Stimulated activated CD4-positive, alpha-beta T cell treated with anti-CD3 and anti-CD28 coated beads, Interleukin-2, amount 100 ng/mL, for 48 hours (primary cell): ENCODE data around the gene FLOT1.
"Not testable (repeated sequence)": the region's sequence is repeated elsewhere in the genome, so short reads cannot be mapped to it uniquely, and the experiment has no call there.

Experiments used
- DNase-seq, 2 donors: peaks; one replicate each; pipeline ENCODE4 v3.0.0-alpha.2; 2020

The FLOT1 gene

GRCh38 chr6:30743099-30744053 is 889 bp upstream of the FLOT1 start:
- no peak for DNase-seq

DNA sequence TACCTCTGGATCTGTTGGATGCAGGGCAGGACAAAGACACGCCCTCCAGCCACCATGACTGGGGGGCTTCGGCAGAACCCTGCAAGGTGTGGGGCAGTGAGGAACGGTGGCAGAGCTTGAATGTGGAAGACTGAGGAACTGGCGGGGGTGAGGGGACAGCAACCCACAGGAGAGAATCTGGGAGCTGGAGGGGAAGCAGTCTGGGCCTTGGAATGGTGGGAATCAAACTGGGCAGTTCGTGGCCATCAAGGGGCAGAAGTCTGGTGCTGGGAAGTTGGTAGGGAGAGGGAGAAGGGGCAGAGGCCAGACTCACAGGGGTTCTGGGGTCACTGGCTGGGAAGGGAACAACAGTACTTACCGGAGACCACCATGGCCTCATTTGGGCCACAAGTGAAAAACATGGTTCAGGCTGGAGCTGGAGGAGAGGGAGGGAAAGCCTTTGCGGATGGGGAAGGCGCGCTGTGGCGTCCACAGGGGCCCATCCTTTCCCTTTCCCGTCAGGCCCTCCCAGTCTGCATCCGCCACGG is 635 bp downstream of the FLOT1 start:
- DNase-seq, result no peak

DNA sequence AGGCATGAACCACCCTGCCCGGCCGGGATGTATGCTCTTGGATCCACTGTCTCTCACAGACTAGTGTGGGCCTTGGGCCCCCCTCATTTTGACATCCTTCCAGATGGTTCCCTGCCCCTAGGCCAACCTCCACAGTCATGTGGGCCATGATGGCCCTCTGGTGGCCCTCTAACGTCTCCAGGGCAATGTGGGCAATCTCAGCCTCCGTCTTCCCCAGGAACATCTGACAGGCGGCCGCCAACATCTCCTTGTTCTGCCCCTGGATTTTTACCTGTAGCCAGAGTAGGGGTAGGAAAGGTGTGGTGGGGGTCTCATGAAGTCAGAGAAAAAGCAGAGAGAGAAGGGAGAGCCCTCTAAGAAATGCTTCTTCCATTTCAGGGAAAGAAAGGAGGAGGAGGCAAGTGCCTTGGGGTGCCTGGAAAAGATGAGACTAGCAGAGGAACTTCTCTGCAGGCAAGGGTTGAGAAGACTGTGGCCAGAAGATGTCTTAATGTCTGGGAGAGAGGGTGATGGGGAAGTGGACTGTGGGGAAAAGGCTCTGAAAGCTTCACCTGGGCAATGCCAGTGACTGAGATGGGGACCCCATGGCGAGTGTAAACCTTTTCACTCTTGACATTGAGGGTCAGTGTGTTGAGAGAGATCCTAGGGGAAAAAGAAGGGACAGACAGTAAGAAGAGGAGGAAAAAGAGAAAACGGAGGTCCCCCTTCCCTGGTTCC is 1.3 kb downstream of the FLOT1 start:
- no peak for DNase-seq

- DNase-seq, result no peak
Observed at GRCh38 chr6:30740540-30740870, 2.0 kb downstream of the FLOT1 start.

GRCh38 chr6:30738532-30738931 is 4.0 kb downstream of the FLOT1 start:
- no peak for DNase-seq

DNA sequence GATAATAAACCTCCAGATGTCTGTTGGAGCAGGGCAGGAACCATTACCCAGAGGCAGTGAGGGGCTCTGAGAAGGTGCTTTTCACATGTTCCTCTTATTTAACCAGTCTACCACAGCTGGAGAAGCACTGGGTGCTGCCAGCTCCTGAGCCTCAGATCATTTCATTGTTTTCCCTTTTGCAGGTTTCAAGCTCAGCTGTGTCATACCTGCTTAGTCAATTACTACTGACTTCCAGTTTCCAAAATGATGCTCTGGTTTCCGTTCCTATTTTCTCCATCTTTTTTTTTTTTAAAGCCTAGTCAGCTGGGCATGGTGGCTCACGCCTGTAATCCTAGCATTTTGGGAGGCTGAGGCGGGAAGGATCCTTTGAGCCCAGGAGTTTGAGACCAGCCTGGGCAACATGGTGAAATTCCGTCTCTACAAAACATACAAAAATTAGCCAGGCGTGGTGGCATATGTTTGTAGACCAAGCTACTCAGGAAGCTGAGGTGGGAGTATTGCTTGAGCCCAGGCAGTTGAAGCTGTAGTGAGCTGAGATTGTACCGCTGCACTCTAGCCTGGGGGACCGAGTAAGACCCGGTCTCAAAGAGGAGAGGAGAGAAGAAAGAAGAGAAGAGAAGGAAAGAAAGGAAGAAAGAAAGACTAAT is 6.7 kb downstream of the FLOT1 start:
- no peak for DNase-seq

DNA sequence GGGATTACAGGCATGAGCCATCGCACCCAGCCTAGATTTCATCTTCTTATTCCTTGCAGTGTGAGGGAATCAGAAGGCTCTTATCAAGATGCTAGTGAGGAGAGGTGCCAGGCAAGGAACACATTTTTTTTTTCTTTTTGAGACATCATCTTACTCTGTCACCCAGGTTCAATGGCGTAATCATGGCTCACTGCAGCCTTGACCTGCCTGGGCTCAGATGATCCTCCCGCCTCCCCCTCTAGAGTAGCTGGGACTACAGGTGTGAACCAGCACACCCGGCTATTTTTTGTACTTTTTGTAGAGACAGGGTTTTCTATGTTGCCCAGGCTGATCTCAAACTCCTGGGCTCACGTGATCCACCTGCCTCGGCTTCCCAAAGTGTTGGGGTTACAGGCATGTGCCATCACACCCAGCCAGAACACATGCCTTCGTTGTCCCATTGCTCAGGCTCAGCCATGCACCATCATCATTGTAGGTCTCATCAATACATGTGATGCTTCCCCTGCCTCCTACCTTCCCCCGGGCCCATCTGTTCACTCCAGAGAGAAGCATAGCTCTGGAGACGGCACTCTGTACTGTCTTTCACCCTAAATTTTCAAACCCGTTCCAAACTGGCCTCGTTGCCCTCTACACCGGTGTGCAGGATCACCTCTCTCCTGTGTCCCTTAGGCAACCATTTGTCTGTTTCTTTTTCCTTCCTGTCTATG is 10.1 kb downstream of the FLOT1 start:
- DNase-seq, result no peak

- DNase-seq, result peak; percentile 77 to 78
Observed at GRCh38 chr6:30730601-30731435, 11.7 kb downstream of the FLOT1 start.

- DNase-seq, result no peak
Observed at GRCh38 chr6:30727920-30728553, 14.4 kb downstream of the FLOT1 start.

DNA sequence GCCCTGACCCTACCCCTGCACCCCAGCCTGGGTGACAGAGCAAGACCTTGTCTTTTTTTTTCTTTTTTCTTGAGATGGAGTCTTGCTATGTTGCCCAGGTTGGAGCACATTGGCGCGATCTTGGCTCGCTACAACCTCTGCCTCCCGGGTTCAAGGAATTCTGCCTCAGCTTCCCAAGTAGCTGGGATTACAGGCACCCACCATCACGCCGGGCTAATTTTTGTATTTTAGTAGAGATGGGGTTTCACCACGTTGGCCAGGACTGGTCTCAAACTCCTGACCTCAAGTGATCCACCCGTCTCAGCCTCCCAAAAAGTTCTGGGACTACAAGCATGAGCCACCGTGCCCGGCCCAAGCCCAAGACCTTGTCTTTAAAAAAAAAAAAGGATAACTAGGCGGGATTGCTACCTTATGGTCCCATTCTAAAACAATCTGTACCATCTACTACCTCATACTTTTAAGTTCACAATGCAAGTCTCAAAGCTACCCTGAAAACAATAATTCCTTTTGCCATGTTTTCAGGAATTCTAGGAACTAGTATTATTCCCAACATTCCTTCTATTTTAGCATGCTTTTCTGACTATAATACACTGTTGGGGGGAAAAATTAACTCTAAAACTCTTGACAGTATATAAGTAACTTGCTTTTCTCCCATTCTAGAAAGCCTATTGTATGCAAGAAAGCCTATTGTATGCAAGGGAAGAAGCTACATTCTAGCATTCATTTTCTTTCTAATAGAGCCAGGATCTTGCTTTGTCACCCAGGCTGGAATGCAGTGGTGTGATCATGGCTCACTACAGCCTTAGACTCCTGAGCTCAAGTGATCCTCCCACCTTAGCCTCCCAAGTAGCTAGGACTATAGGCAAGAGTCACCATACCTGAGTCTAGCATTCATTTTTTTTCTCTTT is 15.7 kb downstream of the FLOT1 start:
- no peak for DNase-seq

- no peak for DNase-seq
Observed at GRCh38 chr6:30725713-30726505, 16.6 kb downstream of the FLOT1 start.

GRCh38 chr6:30724906-30725667 is 17.4 kb downstream of the FLOT1 start:
- no peak for DNase-seq

DNA sequence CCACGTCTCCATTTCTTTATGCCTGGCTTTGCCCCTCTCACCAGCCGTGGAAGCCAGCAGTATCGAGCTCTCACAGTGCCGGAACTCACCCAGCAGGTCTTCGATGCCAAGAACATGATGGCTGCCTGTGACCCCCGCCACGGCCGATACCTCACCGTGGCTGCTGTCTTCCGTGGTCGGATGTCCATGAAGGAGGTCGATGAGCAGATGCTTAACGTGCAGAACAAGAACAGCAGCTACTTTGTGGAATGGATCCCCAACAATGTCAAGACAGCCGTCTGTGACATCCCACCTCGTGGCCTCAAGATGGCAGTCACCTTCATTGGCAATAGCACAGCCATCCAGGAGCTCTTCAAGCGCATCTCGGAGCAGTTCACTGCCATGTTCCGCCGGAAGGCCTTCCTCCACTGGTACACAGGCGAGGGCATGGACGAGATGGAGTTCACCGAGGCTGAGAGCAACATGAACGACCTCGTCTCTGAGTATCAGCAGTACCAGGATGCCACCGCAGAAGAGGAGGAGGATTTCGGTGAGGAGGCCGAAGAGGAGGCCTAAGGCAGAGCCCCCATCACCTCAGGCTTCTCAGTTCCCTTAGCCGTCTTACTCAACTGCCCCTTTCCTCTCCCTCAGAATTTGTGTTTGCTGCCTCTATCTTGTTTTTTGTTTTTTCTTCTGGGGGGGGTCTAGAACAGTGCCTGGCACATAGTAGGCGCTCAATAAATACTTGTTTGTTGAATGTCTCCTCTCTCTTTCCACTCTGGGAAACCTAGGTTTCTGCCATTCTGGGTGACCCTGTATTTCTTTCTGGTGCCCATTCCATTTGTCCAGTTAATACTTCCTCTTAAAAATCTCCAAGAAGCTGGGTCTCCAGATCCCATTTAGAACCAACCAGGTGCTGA is 18.4 kb downstream of the FLOT1 start:
- DNase-seq, result not testable (repeated sequence)

DNA sequence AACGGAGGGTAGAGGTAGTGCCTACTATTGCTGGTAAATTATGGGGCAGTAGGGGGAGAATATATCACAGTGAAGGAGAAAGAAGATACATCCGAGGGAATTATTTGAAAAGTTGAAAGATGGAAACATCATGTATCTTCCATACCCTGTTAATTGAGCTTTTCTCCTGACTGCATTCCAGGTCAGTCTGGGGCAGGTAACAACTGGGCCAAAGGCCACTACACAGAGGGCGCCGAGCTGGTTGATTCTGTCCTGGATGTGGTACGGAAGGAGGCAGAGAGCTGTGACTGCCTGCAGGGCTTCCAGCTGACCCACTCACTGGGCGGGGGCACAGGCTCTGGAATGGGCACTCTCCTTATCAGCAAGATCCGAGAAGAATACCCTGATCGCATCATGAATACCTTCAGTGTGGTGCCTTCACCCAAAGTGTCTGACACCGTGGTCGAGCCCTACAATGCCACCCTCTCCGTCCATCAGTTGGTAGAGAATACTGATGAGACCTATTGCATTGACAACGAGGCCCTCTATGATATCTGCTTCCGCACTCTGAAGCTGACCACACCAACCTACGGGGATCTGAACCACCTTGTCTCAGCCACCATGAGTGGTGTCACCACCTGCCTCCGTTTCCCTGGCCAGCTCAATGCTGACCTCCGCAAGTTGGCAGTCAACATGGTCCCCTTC is 19.2 kb downstream of the FLOT1 start:
- DNase-seq, result not testable (repeated sequence)

DNA sequence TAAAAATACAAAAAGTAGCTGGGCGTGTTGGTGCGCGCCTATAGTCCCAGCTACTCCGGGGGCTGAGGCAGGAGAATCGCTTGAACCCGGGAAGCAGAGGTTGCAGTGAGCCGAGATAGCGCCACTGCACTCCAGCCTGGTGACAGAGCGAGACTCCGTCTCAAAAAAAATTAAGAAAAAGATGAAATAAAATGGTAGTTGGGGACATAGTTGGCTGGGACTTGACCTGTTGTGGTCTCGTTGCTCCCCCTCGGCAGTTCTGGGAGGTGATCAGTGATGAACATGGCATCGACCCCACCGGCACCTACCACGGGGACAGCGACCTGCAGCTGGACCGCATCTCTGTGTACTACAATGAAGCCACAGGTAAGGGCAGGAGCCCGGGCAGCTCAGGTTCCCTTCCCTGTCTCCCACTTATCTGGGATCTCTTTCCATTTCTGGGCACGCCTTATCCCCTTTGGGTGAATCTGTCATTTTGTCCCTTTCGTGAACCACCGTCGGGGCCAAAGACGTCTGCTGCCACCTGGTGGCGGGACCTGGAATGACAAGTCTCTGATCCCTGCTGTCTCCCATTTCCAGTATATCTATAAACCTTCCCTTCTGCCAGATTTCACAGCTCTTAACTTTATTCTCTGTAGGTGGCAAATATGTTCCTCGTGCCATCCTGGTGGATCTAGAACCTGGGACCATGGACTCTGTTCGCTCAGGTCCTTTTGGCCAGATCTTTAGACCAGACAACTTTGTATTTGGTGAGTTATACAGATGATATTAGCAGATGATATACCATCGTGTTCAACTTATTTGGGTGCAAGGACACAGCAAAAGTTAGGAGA is 20.0 kb downstream of the FLOT1 start:
- peak; percentile 88 to 91 for DNase-seq

GRCh38 chr6:30722025-30722279 is 20.5 kb downstream of the FLOT1 start:
- DNase-seq, result not testable (repeated sequence)
